ENCODE results near the gene L1CAM.

The L1CAM gene

DNA sequence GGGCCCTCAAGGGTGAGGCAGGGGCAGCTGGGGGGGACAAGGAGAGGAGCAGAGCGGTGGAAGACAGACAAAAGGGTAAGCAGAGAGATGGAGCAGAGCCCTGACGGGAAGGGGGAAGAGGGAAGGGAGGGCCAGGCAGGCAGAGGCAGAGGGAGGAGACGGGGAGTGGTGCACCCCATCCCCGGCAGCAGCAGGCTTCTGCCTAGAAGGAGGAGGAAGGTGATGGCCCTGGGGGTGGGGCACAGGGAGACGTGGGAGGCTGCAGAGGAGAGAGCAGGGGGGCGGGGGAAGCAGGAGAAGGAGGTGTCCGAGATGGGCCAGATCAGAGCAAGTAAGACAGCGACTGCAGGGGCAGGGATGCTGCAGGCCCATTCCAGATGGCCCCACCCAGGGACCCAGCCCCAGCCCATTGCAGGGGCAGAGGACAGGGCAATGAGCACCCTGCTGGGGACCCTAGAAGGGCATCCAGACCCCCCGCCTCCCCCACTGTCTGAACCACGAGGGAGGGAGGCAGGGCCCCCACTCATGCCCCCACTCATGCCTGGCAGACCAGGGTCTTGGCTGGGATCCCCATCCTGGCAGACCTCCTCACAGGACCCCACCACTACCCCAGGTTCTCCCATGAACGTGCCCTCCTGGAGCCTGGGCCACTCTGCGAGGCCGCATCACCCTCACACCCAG lies 2.7 kb downstream of the L1CAM start:
- DNase-seq, result no peak
- H2AFZ ChIP-seq (ENCODE audit: insufficient read depth, low read length, poor library complexity), result no peak overlapping the region
- H3K9me3 ChIP-seq (ENCODE audit: insufficient read depth, low read depth, low read length), result no peaks in the 10 kb centered on the region
- no peaks in the 10 kb centered on the region for H3K36me3 ChIP-seq (ENCODE audit: control insufficient read depth in 1 of 2, insufficient read depth in 2 of 2, low read length in 2 of 2)
- H3K4me2 ChIP-seq (ENCODE audit: low read length), result no peak overlapping the region
- H2AK5ac ChIP-seq (ENCODE audit: low read length), result peak overlapping the region; percentile 61
- no peak overlapping the region for H2BK120ac ChIP-seq (ENCODE audit: insufficient read depth, low read length, poor library complexity)
- no peak overlapping the region for H2BK12ac ChIP-seq (ENCODE audit: low read length)
- H4K91ac ChIP-seq (ENCODE audit: low read depth, low read length), result no peak overlapping the region
- H4K12ac ChIP-seq (ENCODE audit: low read depth, low read length), result no peak overlapping the region
- no peak overlapping the region for H3K4me3 ChIP-seq (ENCODE audit: low read depth, low read length)
- no peak overlapping the region for H3K4ac ChIP-seq (ENCODE audit: low read depth, low read length)
- H4K8ac ChIP-seq (ENCODE audit: low read depth, low read length), result no peak overlapping the region
- peak overlapping the region; percentile 25 for H3K14ac ChIP-seq (ENCODE audit: low read length)
- H3K79me2 ChIP-seq (ENCODE audit: control insufficient read depth, insufficient read depth, low read length, poor library complexity), result no peaks in the 10 kb centered on the region
- H3K18ac ChIP-seq (ENCODE audit: low read length), result no peak overlapping the region
- H3K27ac ChIP-seq (ENCODE audit: low read depth, low read length), result no peak overlapping the region
- peaks cover 17 to 35% of the 10 kb centered on the region in 2 experiments for H3K4me1 ChIP-seq (ENCODE audit: control insufficient read depth in 1 of 2, insufficient read depth in 2 of 2, low read length in 2 of 2)
- no peak overlapping the region for H3K23ac ChIP-seq (ENCODE audit: low read length)
- no CpG with 5 or more reads among the region's 13 CpGs for WGBS (ENCODE audit: extremely low coverage, insufficient coverage, insufficient read length)
- peaks cover 9% of the 10 kb centered on the region for H3K79me1 ChIP-seq (ENCODE audit: low read length)
- no peak overlapping the region for H3K9ac ChIP-seq (ENCODE audit: low read length)
- no peaks in the 10 kb centered on the region for H3K27me3 ChIP-seq (ENCODE audit: insufficient read depth, low read length)
- H2BK5ac ChIP-seq (ENCODE audit: low read depth, low read length, poor library complexity), result no peak overlapping the region

GRCh38 chrX:153882557-153882956 lies 3.4 kb downstream of the L1CAM start:
- Histone ChIP-seq H2BK120ac (ENCODE audit: insufficient read depth, low read length, poor library complexity) (no peak overlapping the region), H3K4me2 (ENCODE audit: low read length) (peak overlapping the region; percentile 27), H3K18ac (ENCODE audit: low read length) (no peak overlapping the region), H3K79me1 (ENCODE audit: low read length) (peaks cover 9% of the 10 kb centered on the region), H3K4ac (ENCODE audit: low read depth, low read length) (no peak overlapping the region), H4K8ac (ENCODE audit: low read depth, low read length) (no peak overlapping the region), H3K9ac (ENCODE audit: low read length) (no peak overlapping the region), H3K79me2 (ENCODE audit: control insufficient read depth, insufficient read depth, low read length, poor library complexity) (no peaks in the 10 kb centered on the region), H3K4me1 (ENCODE audit: control insufficient read depth in 1 of 2, insufficient read depth in 2 of 2, low read length in 2 of 2) (peaks cover 18 to 37% of the 10 kb centered on the region in 2 experiments), H3K36me3 (ENCODE audit: control insufficient read depth in 1 of 2, insufficient read depth in 2 of 2, low read length in 2 of 2) (no peaks in the 10 kb centered on the region), H3K9me3 (ENCODE audit: insufficient read depth, low read depth, low read length) (no peaks in the 10 kb centered on the region), H3K14ac (ENCODE audit: low read length) (no peak overlapping the region), H3K27ac (ENCODE audit: low read depth, low read length) (peak overlapping the region; percentile 11), H4K91ac (ENCODE audit: low read depth, low read length) (no peak overlapping the region), H2BK12ac (ENCODE audit: low read length) (no peak overlapping the region), H2AFZ (ENCODE audit: insufficient read depth, low read length, poor library complexity) (no peak overlapping the region), H3K23ac (ENCODE audit: low read length) (no peak overlapping the region), H3K4me3 (ENCODE audit: low read depth, low read length) (no peak overlapping the region), H2AK5ac (ENCODE audit: low read length) (no peak overlapping the region), H4K12ac (ENCODE audit: low read depth, low read length) (no peak overlapping the region), H3K27me3 (ENCODE audit: insufficient read depth, low read length) (no peaks in the 10 kb centered on the region), H2BK5ac (ENCODE audit: low read depth, low read length, poor library complexity) (no peak overlapping the region)
- WGBS (ENCODE audit: extremely low coverage, insufficient coverage, insufficient read length), result no CpG with 5 or more reads among the region's 7 CpGs
- DNase-seq, result no peak

GRCh38 chrX:153882086-153882498 lies 3.9 kb downstream of the L1CAM start:
- DNase-seq, result no peak
- no CpG with 5 or more reads among the region's 8 CpGs for WGBS (ENCODE audit: extremely low coverage, insufficient coverage, insufficient read length)

DNA sequence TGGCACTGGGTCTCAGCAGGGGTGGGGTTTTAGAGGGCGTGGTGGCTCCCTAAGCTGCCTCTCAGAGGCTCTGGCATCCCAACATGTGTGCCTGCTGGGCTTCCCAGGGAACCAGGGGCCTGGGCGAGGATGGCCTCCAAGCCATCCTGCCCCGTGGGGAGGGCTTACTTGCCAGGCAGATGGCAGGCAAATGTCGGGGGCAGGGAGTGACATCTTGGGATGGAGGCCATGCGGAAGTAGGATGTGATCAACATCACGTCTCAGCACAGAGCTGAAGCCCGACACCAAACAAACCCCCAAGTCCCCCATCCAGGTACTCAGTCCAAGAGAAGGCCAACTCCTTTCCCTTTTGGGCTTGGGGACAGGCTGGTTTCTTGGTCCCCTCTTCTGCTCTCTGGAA lies 4.7 kb downstream of the L1CAM start:
- H3K9ac ChIP-seq (ENCODE audit: low read length), result no peak overlapping the region
- H3K23ac ChIP-seq (ENCODE audit: low read length), result no peak overlapping the region
- H2BK5ac ChIP-seq (ENCODE audit: low read depth, low read length, poor library complexity), result no peak overlapping the region
- H3K79me2 ChIP-seq (ENCODE audit: control insufficient read depth, insufficient read depth, low read length, poor library complexity), result no peaks in the 10 kb centered on the region
- no peak for DNase-seq
- no peak overlapping the region for H3K4me3 ChIP-seq (ENCODE audit: low read depth, low read length)
- no peaks in the 10 kb centered on the region for H3K27me3 ChIP-seq (ENCODE audit: insufficient read depth, low read length)
- H2BK120ac ChIP-seq (ENCODE audit: insufficient read depth, low read length, poor library complexity), result no peak overlapping the region
- H3K4me1 ChIP-seq (ENCODE audit: control insufficient read depth in 1 of 2, insufficient read depth in 2 of 2, low read length in 2 of 2), result peaks cover 8 to 26% of the 10 kb centered on the region in 2 experiments
- H4K91ac ChIP-seq (ENCODE audit: low read depth, low read length), result no peak overlapping the region
- WGBS (ENCODE audit: extremely low coverage, insufficient coverage, insufficient read length), result no CpG with 5 or more reads among the region's 7 CpGs
- H3K18ac ChIP-seq (ENCODE audit: low read length), result no peak overlapping the region
- H3K36me3 ChIP-seq (ENCODE audit: control insufficient read depth in 1 of 2, insufficient read depth in 2 of 2, low read length in 2 of 2), result no peaks in the 10 kb centered on the region
- no peak overlapping the region for H2AFZ ChIP-seq (ENCODE audit: insufficient read depth, low read length, poor library complexity)
- H3K14ac ChIP-seq (ENCODE audit: low read length), result no peak overlapping the region
- no peak overlapping the region for H3K27ac ChIP-seq (ENCODE audit: low read depth, low read length)
- H3K4me2 ChIP-seq (ENCODE audit: low read length), result no peak overlapping the region
- no peak overlapping the region for H2AK5ac ChIP-seq (ENCODE audit: low read length)
- H3K9me3 ChIP-seq (ENCODE audit: insufficient read depth, low read depth, low read length), result no peaks in the 10 kb centered on the region
- H4K8ac ChIP-seq (ENCODE audit: low read depth, low read length), result no peak overlapping the region
- no peak overlapping the region for H2BK12ac ChIP-seq (ENCODE audit: low read length)
- H3K4ac ChIP-seq (ENCODE audit: low read depth, low read length), result no peak overlapping the region
- H3K79me1 ChIP-seq (ENCODE audit: low read length), result peaks cover 1% of the 10 kb centered on the region
- no peak overlapping the region for H4K12ac ChIP-seq (ENCODE audit: low read depth, low read length)

More at GRCh38 chrX:153882086-153882498, 3.9 kb downstream of the L1CAM start:
- no peak overlapping the region for H2AFZ ChIP-seq (ENCODE audit: insufficient read depth, low read length, poor library complexity)
- H4K12ac ChIP-seq (ENCODE audit: low read depth, low read length), result no peak overlapping the region
- H3K79me2 ChIP-seq (ENCODE audit: control insufficient read depth, insufficient read depth, low read length, poor library complexity), result no peaks in the 10 kb centered on the region
- no peak overlapping the region for H2BK12ac ChIP-seq (ENCODE audit: low read length)
- H4K91ac ChIP-seq (ENCODE audit: low read depth, low read length), result no peak overlapping the region
- H3K9ac ChIP-seq (ENCODE audit: low read length), result no peak overlapping the region
- no peak overlapping the region for H3K27ac ChIP-seq (ENCODE audit: low read depth, low read length)
- no peaks in the 10 kb centered on the region for H3K27me3 ChIP-seq (ENCODE audit: insufficient read depth, low read length)
- H3K36me3 ChIP-seq (ENCODE audit: control insufficient read depth in 1 of 2, insufficient read depth in 2 of 2, low read length in 2 of 2), result no peaks in the 10 kb centered on the region
- no peaks in the 10 kb centered on the region for H3K9me3 ChIP-seq (ENCODE audit: insufficient read depth, low read depth, low read length)
- H3K18ac ChIP-seq (ENCODE audit: low read length), result no peak overlapping the region
- no peak overlapping the region for H3K4ac ChIP-seq (ENCODE audit: low read depth, low read length)
- H3K4me3 ChIP-seq (ENCODE audit: low read depth, low read length), result no peak overlapping the region
- H2BK120ac ChIP-seq (ENCODE audit: insufficient read depth, low read length, poor library complexity), result no peak overlapping the region
- H3K4me2 ChIP-seq (ENCODE audit: low read length), result peak overlapping the region; percentile 27
- peaks cover 5% of the 10 kb centered on the region for H3K79me1 ChIP-seq (ENCODE audit: low read length)
- H2AK5ac ChIP-seq (ENCODE audit: low read length), result no peak overlapping the region
- no peak overlapping the region for H2BK5ac ChIP-seq (ENCODE audit: low read depth, low read length, poor library complexity)
- H3K4me1 ChIP-seq (ENCODE audit: control insufficient read depth in 1 of 2, insufficient read depth in 2 of 2, low read length in 2 of 2), result peaks cover 15 to 34% of the 10 kb centered on the region in 2 experiments
- no peak overlapping the region for H3K23ac ChIP-seq (ENCODE audit: low read length)
- no peak overlapping the region for H4K8ac ChIP-seq (ENCODE audit: low read depth, low read length)
- no peak overlapping the region for H3K14ac ChIP-seq (ENCODE audit: low read length)

Measured in trophoblast cell (in vitro differentiated cells and primary cell).